GM19372 (cell line): ENCODE results near the gene EDN2.

ENCODE experiments used
- ATAC-seq: cut with Tn5 transposase; IDR thresholded peaks from one replicate; pipeline ENCODE4 v1.9.1; 2021; ENCODE audit warnings: mild to moderate bottlenecking, low read depth, moderate library complexity; ENCODE audit not compliant: unreplicated experiment

EDN2 gene

GRCh38 chr1:41468122-41468762 lies 16.2 kb downstream of the EDN2 start:
- no peak for ATAC-seq

DNA sequence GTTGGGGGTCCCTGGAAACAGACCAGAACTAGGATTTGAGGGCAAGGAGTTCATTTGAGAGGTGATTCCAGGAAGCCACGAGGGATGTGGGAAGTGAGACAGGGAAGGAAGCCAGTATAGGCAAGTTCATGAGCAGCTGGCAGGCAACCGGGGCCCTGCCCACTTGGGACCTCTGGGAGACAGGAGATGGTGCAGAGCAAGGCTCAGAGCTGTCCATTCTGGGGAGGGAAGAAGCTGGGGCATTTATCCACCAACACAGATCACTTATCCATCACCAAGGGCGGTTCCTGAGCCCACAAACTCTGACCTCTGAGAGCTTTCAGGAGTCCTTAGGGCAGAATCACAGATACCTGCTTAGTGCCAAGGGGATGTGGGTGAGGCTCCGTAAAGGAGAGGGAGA lies 16.8 kb downstream of the EDN2 start:
- ATAC-seq = no peak

DNA sequence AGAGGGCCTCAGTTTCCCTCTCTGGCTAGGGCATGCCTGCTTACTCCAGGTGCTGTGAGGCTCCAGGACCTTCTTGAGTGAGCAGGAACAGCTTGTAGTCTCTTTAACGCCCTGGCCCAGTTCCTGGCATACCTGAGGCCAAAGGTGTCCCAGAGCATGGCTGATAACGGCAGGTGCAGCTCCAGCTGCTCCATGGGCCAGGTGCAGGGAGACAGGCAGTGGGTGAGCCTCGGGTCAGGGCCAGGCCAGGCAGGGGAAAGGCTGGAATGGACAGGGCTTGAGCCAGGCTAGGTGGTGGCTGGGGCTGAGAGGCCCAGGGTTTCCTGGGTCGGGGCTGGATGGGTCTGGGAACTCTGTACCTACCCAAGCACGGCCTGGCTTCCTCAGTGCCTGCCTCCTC lies 18.3 kb downstream of the EDN2 start:
- no peak for ATAC-seq

DNA sequence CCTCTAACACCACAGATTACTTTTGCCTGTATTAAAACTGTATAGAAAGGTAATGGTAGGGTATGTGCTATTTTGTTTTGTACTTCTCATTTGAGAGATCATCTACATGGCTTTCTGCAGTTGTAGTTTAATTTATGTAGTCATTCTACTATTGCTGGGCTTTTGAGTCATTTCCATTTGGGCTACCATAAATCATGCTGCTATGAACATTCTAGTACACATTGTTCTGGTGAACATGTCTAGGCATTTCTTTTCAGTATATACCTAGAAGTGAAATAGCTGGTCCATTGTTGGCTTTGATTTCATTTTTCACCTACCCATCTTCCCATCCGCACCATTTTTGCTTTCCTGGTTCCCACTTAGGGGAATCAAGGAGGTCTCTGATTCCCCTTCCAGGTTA lies 18.7 kb downstream of the EDN2 start:
- no peak for ATAC-seq

DNA sequence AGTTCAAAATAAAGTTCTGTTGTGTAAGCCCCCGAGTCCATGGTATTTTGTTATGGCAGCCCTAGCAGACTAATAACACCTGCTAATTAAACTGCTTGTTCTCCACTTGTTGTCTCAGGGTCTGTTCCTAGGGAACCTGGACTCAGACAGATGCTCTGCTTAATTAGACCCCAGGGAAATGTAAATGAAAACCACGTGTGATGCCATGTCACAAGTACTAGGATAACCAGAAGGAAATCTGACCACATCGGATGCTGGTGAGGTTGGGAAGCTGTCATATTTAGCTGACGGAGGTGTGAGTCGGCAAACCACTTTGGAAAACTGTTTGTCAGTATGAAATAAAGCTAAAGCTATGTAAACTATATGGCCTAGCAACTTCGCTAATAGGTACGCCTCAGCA lies 19.6 kb downstream of the EDN2 start:
- ATAC-seq = no peak

GRCh38 chr1:41463516-41463915 lies 21.0 kb downstream of the EDN2 start:
- ATAC-seq = no peak

DNA sequence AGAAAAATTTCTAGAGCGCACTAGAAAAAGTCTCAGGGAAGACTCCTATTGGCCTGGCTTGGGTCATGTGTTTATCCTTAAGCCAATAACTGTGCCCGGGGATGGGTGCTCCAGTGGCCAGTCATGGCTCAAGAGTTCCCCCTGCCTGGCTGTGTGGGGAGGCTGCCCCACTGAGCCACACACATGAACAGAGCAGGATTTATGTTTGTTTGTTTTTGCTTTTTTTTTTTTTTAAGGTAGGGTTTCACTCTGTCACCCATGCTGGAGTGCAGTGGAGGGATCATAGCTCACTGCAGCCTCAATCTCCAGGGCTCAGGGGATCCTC lies 21.8 kb downstream of the EDN2 start:
- ATAC-seq = no peak

DNA sequence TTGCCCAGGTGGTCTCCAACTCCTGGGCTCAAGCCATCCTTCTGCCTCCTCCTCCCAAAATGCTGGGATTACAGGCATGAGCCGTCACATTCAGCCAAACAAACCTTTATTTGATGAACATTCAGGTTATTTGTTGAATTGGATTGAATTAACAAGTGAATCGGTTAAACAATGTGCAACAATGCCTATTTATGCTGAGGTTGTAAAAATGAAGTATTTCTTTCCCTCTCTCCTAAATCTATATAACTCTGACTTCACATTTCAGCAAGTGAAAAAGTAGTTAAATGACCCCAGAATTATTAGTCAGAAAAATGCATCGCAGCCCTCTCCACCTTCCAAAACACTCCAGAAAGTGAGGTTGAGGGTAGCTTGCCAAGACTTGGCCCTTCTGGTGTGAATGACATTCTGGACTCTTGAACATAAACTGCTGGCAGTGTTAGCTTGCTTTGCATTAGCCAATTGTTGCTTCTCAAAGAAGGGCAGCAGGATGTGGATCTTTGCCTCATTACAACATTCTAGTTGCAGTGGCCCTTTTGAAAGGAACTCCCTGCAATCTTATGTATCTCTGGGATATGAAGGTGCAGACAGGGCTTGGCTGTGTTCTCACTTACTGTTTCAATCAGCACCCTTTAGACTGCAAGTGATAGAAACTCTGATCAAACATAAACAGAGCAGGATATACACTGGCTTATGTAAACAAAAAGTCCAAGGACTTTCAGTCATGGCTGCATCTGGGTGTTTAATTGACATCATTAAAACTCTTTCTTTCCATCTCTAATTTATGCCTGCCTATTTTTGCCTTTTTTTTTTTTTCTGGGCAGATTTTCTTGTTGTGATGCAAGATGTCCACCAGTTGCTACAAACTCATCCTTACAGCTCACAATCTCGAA lies 22.4 kb downstream of the EDN2 start:
- ATAC-seq = no peak

DNA sequence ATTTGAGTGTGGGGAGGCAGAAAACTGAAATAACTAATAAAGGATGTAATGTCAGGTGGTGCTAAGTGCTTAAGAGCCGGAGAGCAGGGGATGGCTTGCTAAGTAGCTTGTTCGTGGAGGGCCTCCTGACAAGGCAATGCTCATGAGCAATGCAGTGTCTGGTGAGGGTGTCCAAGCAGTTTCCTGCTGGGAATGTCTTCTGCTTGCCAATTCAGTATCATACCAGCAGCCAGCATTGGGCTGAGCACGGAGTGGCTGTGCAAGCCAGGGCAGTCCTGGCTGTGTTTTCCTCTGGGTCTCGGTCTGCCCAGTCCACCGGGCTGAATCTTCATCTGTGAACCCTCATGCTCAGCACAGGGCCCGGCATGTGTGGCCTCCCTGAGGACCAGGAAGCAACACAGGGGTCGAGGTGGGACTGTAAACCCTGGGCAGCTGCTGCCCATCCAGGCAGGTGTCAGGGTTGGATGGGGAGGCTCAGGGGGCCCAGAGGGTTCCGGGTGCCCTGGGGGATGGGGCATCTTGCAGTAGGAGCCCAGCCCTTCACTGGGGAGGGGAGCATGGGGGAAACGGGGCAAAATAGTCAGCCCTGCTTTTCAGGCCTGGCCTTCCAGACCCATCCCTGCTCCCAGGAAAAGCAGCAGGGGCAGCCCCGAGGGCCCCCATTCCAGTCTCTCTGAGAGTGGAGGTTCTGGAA lies 27.5 kb downstream of the EDN2 start:
- ATAC-seq = no peak

DNA sequence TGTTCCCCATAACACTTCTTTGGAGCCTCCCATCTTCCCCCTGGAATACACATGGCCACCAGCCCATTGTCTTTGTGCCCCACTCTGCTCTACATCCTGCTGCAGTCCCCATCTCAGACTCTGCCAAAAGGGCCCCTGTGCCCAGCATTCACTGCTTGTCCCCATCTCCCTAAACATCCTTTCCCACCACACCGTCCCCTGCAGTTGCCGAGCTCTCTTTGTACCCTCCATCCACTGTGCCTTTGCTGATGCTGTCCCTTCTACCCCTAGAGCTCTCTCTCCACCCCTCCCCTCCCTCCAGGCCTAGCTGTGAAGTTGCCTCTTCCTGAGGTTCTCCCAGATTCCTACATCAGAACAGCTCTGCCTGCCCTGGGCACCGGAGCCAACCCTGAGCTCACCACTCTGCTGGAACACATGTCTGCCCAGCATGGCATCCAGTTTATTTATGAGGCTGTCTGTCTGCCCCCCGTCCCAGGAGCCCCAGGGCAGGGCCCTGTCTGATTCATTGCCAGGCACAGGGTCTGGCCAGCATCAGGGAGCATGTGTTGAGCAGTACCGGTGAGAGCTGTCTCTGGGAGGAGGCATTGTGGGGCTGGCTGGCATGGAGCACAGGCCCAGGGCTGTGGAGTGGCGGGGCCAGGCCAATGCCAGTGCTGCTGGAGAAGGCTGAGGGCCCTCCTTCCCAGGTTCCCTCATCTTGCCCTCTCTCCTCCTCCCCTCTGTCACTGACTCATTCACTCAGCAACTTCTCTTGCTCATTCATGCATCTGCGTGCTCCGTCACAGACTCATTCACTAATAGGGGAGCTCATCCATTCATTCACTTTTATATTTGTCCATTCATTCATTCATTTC lies 28.8 kb downstream of the EDN2 start:
- no peak for ATAC-seq

GRCh38 chr1:41454406-41454805 lies 30.1 kb downstream of the EDN2 start:
- ATAC-seq = no peak

DNA sequence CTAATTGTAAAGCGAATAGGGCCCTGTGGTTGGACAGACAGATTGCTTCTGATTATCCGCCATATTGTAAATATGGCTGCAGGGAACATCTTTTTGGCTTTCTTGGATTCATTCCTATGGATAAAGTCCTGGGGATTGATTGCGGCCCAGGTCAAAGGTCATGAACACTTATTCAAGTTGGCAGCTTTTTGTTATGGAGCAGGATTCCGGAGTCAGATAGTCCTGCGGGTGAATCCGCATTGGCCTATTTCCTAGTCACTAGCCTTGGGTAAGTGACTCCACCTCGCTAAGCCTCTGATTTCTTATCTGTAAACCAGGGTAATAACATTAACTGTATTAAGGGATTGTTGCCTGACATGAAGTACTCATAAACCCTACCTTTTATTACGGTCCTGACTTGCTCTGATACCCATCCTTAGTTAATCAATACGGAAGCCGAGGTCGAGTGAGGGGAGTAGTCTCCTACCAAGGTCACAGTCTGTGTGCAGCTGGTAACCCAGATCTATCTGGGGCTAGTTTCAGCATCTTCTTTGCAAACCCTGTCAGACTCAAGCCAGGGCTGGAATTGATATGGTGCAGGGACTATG lies 31.7 kb downstream of the EDN2 start:
- no peak for ATAC-seq

DNA sequence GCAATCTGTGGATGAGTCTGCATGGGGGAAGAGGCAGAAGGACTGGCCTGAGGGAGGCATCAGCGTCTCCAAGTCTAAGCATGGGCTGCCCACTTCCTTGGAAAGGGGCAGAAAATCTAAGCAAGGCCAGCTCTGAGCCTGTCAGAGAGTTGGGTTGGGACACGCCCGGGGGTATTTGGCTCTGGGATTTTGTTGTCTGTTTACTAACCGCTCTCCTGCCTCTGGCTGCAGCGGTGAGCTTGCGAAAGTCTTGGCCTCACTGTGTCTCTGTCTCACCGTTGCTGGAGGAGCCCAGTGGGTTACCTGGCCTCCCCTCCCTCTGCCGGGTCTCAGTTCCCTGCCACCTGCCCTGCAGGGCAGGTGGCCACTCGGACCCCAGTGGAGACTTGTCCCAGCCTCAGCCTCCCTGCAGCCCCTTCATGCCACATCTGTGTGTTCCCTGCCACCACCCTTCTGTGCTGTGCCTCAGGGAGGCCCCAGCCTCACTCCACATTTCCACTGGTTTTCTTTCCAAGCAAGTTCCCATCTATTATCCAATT lies 33.7 kb downstream of the EDN2 start:
- no peak for ATAC-seq

DNA sequence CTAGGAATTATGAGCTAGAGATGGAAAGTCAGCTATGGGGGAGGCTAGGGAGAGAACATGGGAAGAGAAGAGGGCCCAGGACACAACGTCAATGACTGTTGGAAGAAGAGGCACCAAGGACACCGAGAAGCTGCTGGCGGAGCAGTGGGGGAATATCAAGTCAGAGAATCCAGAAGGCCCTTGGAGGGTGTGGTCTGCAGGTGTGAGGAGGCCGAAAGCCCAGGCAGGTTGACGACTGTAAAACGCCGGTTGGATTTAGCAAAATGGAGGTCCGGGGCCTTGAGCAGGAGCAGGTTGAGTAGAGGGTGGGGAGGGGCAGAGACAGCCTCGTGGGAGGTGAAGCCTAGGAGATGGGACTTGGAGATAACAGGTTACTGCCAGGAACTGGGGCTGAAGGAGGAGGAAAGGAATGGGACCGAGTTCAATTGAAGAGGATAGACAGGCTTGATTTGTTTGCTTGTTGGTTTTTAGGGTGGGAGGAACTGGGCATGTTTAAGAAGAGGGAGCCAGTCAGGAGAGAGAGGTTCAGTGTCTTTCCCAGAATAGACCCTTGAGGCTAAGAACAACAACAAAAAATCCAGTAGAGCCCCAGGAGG lies 35.1 kb downstream of the EDN2 start:
- ATAC-seq = no peak

GRCh38 chr1:41448821-41449220 lies 35.7 kb downstream of the EDN2 start:
- ATAC-seq = no peak

DNA sequence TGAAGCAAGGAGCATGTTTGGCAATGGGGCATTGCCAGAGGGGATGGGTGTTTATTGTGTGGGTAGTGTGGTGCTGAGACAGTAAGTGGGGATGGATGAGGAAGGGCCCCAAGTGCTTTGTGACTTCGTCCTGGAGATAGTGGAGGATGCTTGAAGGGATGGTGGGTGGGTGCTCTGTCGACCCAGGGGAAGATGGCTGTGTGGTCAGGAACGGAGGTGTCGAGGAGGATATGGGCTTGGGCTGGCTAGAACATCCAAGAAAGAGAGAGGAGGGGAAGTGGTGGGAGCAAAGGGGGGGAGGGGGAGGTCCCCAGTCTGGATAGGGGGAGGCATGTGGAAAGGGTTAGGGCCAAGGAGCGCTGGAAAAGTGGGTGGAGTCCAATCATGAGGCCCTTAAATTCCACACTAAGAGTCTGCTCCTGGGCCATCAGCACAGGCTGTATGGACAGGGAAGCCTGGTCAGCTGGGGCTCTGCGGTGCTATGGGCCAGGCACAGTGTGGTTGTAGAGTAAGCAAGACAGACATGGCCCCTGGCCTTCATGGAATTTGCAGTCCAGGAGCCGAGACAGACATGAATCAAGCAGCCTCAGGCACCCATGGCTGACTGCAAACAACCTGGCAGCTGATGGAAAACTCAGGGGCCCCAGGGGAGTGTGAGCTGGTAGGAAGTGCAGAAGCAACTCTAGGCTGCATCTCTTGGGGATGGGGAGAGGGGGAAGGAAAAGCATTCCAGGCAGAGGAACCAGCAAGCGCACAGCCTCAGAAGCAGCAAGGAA lies 36.3 kb downstream of the EDN2 start:
- ATAC-seq = no peak

GRCh38 chr1:41446851-41447610 lies 37.5 kb downstream of the EDN2 start:
- no peak for ATAC-seq

DNA sequence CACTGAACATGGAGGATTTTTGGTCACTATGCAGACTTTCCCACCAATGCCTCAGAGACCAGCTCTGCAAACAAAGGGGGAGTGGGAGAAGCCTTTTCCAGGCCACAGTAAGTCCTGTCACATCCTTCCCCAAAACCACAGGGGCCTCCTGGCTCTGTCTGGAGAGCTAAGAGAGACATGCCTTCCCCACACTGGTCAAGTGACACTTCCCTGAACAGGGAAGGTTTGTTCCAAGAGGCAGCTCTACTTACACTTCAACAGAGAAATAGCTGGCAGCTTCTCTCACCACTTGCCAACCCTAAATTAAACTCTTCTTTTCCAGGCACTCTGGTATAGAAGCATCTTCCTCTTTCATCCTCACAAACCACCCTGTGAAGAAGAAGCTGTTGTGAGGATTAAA lies 39.7 kb downstream of the EDN2 start:
- ATAC-seq = no peak
